Lung (tissue), 16 donors: ENCODE measurements around the gene OR51D1. TPM values are rescaled to one million over a fixed set of nuclear protein-coding genes. Genes with fewer than 3 reads are reported as not detected.

Source experiments
- ATAC-seq: fragments of 200-7000 bp; cut with Tn5 transposase; one replicate; pipeline ENCODE4 v1.9.1; 2020; ENCODE audit warnings: moderate number of reproducible peaks; ENCODE audit not compliant: insufficient read depth, low FRiP score
- DNase-seq, 3 donors: peaks; one replicate each; pipeline ENCODE4 v3.0.0-alpha.2; 2013 to 2017
- H3K27ac ChIP-seq, 2 donors: one replicate each; pipeline ENCODE4 v1.5.1; 2013; ENCODE audit warnings: mild to moderate bottlenecking in 2 of 2, moderate library complexity in 2 of 2, control low read depth in 1 of 2, inconsistent platforms in 1 of 2, low read depth in 1 of 2, low read length in 1 of 2
- H3K27me3 ChIP-seq, 3 donors: one replicate each; pipeline ENCODE4 v1.5.1; 2013; ENCODE audit warnings: low read length in 2 of 3; ENCODE audit not compliant: control insufficient read depth in 3 of 3, insufficient read depth in 3 of 3
- H3K36me3 ChIP-seq, 4 donors: one replicate each; pipeline ENCODE4 v1.5.1; 2013; ENCODE audit warnings: low read length in 4 of 4, mild to moderate bottlenecking in 1 of 4, moderate library complexity in 1 of 4; ENCODE audit not compliant: control insufficient read depth in 4 of 4, insufficient read depth in 4 of 4
- H3K4me1 ChIP-seq, 5 donors: one replicate each; pipeline ENCODE4 v1.5.1; 2013; ENCODE audit warnings: low read length in 5 of 5, mild to moderate bottlenecking in 2 of 5, moderate library complexity in 1 of 5; ENCODE audit not compliant: control insufficient read depth in 5 of 5, insufficient read depth in 5 of 5
- H3K4me3 ChIP-seq: one replicate; pipeline ENCODE4 v1.5.1; 2013; ENCODE audit warnings: mild to moderate bottlenecking, control low read depth, moderate library complexity
- H3K9ac ChIP-seq, 2 donors: one replicate each; pipeline ENCODE4 v1.5.1; 2013; ENCODE audit warnings: low read length in 2 of 2, control low read depth in 1 of 2; ENCODE audit not compliant: insufficient read depth in 1 of 2
- H3K9me3 ChIP-seq, 4 donors: one replicate each; pipeline ENCODE4 v1.5.1; 2013; ENCODE audit warnings: low read length in 3 of 4, mild to moderate bottlenecking in 1 of 4, moderate library complexity in 1 of 4; ENCODE audit not compliant: control insufficient read depth in 4 of 4, insufficient read depth in 3 of 4
- CTCF ChIP-seq: IDR thresholded peaks from 2 replicates; pipeline ENCODE4 v1.5.1; 2012; ENCODE audit warnings: mild to moderate bottlenecking; ENCODE audit errors: control extremely low read depth, extremely low read depth
- WGBS, 2 donors: extraction: QIAGEN DNeasy Blood & Tissue Kit; methylation state at CpG; one replicate each; pipeline ENCODE4 v1.1.7; 2013; 5-methylcytosine and 5-hydroxymethylcytosine counted together
- long read RNA-seq, 5 donors: transcript quantifications; one replicate each; lab custom pipeline, GENCODE V29; 2026
- polyA plus RNA-seq, 2 donors: library from polyadenylated mRNA; stranded (reverse); fragments of 200-250 nt; gene quantifications; one replicate each; pipeline ENCODE4 v1.2.1, GENCODE V29; 2013
- total RNA-seq, 2 donors: library from RNA; depleted of rRNA in 1 of 2; stranded (reverse); fragments of >200 nt in 1 of 2; gene quantifications; one replicate each; pipeline ENCODE4 v1.2.1, GENCODE V29; 2014 to 2021
- donor health status: control.
- donor health status: control.
- donor health status: Bipolar disorder and iron deficiency.
- donor health status: healthy.
- donor health status: DM: yes; HTN: yes; CAD: no.

Gene OR51D1
- total RNA-seq (not detected), polyA plus RNA-seq (not detected)
- long read RNA-seq, donor 1: 0 reads
- long read RNA-seq, donor 2: 0 reads
- long read RNA-seq, donor 3: 0 reads
- long read RNA-seq, donor 4: 0 reads
- long read RNA-seq, donor 5: 0 reads

- H3K9ac ChIP-seq: no peak within 1 kb of the TSS
- TF ChIP-seq CTCF: peak; percentile 59
These were observed at the start of gene OR51D1 for GRCh38 chr11:4636962-4637661. Gene OR51D1 (plus strand): TSS chr11:4637477. CDS start chr11:4639791, 2,314 bp downstream.

GRCh38 chr11:4589017-4589416 is 48.3 kb upstream of the OR51D1 start:
- peaks cover 0 to 2% (median 0%) of the 10 kb centered on the region in 3 donors for H3K27me3 ChIP-seq
- H3K4me3 ChIP-seq: no peak overlapping the region
- DNase-seq (no peak), ATAC-seq (no peak)
- no peaks in the 10 kb centered on the region for H3K36me3 ChIP-seq
- 56 to 73% methylated on average over 3 of the region's 3 CpGs for WGBS, 2 donors
- H3K4me1 ChIP-seq: no peaks in the 10 kb centered on the region
- H3K9me3 ChIP-seq: no peaks in the 10 kb centered on the region
- TF ChIP-seq CTCF: no peak
- no peak overlapping the region for H3K27ac ChIP-seq
- H3K9ac ChIP-seq: no peak overlapping the region

More at GRCh38 chr11:4636962-4637661, at the start of gene OR51D1:
- Histone ChIP-seq H3K27ac (no peak within 1 kb of the TSS), H3K36me3 (no peaks in the 10 kb centered on the region), H3K4me3 (no peak within 1 kb of the TSS), H3K9me3 (no peaks in the 10 kb centered on the region), H3K27me3 (peaks cover 0 to 11% (median 0%) of the 10 kb centered on the region in 3 donors), H3K4me1 (no peaks in the 10 kb centered on the region)
- WGBS, 2 donors: 32 to 33% methylated on average over 21 of the region's 21 CpGs
- ATAC-seq: peak; percentile 87
- DNase-seq: peak; percentile 67 to 76 (median 73)

GRCh38 chr11:4593739-4594138 is 43.5 kb upstream of the OR51D1 start, which contains the start of gene OR52I1:
Gene OR52I1 (plus strand): TSS chr11:4594039. CDS start chr11:4594039, 0 bp downstream.
- Histone ChIP-seq H3K9me3 (no peaks in the 10 kb centered on the region), H3K4me3 (no peak within 1 kb of the TSS), H3K27me3 (no peaks in the 10 kb centered on the region), H3K9ac (no peak within 1 kb of the TSS), H3K36me3 (peaks cover 0 to 5% (median under 1%) of the 10 kb centered on the region in 4 donors), H3K4me1 (no peaks in the 10 kb centered on the region), H3K27ac (no peak within 1 kb of the TSS)
- ATAC-seq: no peak
- DNase-seq: no peak
- TF ChIP-seq CTCF: no peak
- 81 to 90% methylated on average over 1 of the region's 1 CpG for WGBS, 2 donors
